ENCODE measurements around the gene TUT7. TPM values are rescaled to one million over a fixed set of nuclear protein-coding genes. Genes with fewer than 3 reads are reported as not detected.

Gene TUT7
- total and polyA plus RNA-seq, 10 of the 15 experiments (the other 5 are each of a cell fraction or from before 2014, with no cell fraction given), result 10.0 to 49.8 (median 30.4) TPM

GRCh38 chr9:86256653-86257052, 97.6 kb downstream of the TUT7 start (continued):
- TF ChIP-seq ZNF592 (IDR thresholded peaks at IDR 0.05) (no peak), IRF3 (IDR thresholded peaks at IDR 0.05) (no peak), ZBED1 (IDR thresholded peaks at IDR 0.05; ENCODE audit: borderline replicate concordance) (no peak)

GRCh38 chr9:86253577-86253976, 100.6 kb downstream of the TUT7 start:
- DNase-seq (ENCODE audit: low read depth, low spot score), result no peak
- H3K4me2 ChIP-seq (ENCODE audit: control insufficient read depth, insufficient read depth), result no peak overlapping the region
- CTCF ChIA-PET, result no interaction called here
- intact Hi-C loops (cut with micrococcal nuclease; ENCODE audit: unreplicated experiment) (no loop called here), in situ Hi-C loops (cut with MboI) (no loop called here)
- 53% methylated on average over 3 of the region's 3 CpGs for WGBS (ENCODE audit: insufficient coverage, insufficient replicate concordance, low lambda C conversion rate, missing lambda C conversion rate)
- H3K4me1 ChIP-seq (ENCODE audit: control insufficient read depth, insufficient read depth, low read length), result no peaks in the 10 kb centered on the region
- H4K20me1 ChIP-seq (ENCODE audit: control insufficient read depth, insufficient read depth), result no peaks in the 10 kb centered on the region
- BruUV-seq (replicated peaks), result no TSS peak
- no peak overlapping the region for H2AFZ ChIP-seq (ENCODE audit: control insufficient read depth, low read depth, low read length)
- H3K79me2 ChIP-seq (ENCODE audit: control insufficient read depth, insufficient read depth, low read length), result no peaks in the 10 kb centered on the region
- no peak overlapping the region for H3K4me3 ChIP-seq
- POLR2A ChIA-PET, result no interaction called here
- SMC1A ChIA-PET (ENCODE audit: uncharacterized antibody, unreplicated experiment), result interaction anchor here (1.2 kb wide), 1 partner anchor 11 kb away, joined by 3 read pairs; no protein-coding TSS in a partner anchor
- H3K36me3 ChIP-seq (ENCODE audit: control insufficient read depth in 2 of 2, insufficient read depth in 2 of 2, low read length in 1 of 2), result no peaks in the 10 kb centered on the region
- no peak for ATAC-seq
- RAD21 ChIA-PET (ENCODE audit: unreplicated experiment), result interaction anchor here (1.1 kb wide), 1 partner anchor 51 kb away, joined by 3 read pairs; no protein-coding TSS in a partner anchor
- H3K27ac ChIP-seq (ENCODE audit: control insufficient read depth, insufficient read depth), result no peak overlapping the region
- H3K9ac ChIP-seq (ENCODE audit: control insufficient read depth, insufficient read depth, low read length), result no peak overlapping the region
- H3K27me3 ChIP-seq (replicated peaks in 1 of 2; ENCODE audit: control insufficient read depth in 2 of 2, insufficient read depth in 2 of 2, low read length in 1 of 2), result no peaks in the 10 kb centered on the region
- FAIRE-seq, result no peak
- no peaks in the 10 kb centered on the region for H3K9me3 ChIP-seq (replicated peaks; ENCODE audit: control insufficient read depth, insufficient read depth, low read length)
- no peak for TF ChIP-seq E2F8 (IDR thresholded peaks at IDR 0.05; ENCODE audit: low read depth, partially characterized antibody)
- no peak for TF ChIP-seq SP1 (IDR thresholded peaks at IDR 0.05; ENCODE audit: low read depth, low read length)
- TF ChIP-seq IRF5 (IDR thresholded peaks at IDR 0.05; ENCODE audit: borderline replicate concordance), result no peak
- no peak for TF ChIP-seq FOXM1 (IDR thresholded peaks at IDR 0.05; ENCODE audit: low read depth, low read length)
- no peak for TF ChIP-seq MXI1 (IDR thresholded peaks at IDR 0.05; ENCODE audit: low read depth, low read length)
- TF ChIP-seq MLLT1 (IDR thresholded peaks at IDR 0.05), result no peak
- TF ChIP-seq RBBP5 (conservative IDR thresholded peaks at IDR 0.05), result no peak
- TF ChIP-seq EP300 (IDR thresholded peaks at IDR 0.05; ENCODE audit: borderline replicate concordance in 1 of 2, control insufficient read depth in 1 of 2, low read depth in 2 of 2, low read length in 2 of 2), result no peak
- no peak for TF ChIP-seq JUNB (IDR thresholded peaks at IDR 0.05)
